GM18858 (cell line): ENCODE data around the gene DAZAP1.
"Not testable (repeated sequence)": the region's sequence is repeated elsewhere in the genome, so short reads cannot be mapped to it uniquely, and the experiment has no call there.

Experiments
- ATAC-seq: cut with Tn5 transposase; IDR thresholded peaks from one replicate; pipeline ENCODE4 v1.9.1; 2021; ENCODE audit not compliant: unreplicated experiment

DAZAP1 gene

GRCh38 chr19:1439525-1440417 lies 32.4 kb downstream of the DAZAP1 start:
- not testable (repeated sequence) for ATAC-seq

- no peak for ATAC-seq
These were observed 33.0 kb downstream of the DAZAP1 start for GRCh38 chr19:1440418-1440801.

GRCh38 chr19:1441022-1441426 lies 33.6 kb downstream of the DAZAP1 start:
- ATAC-seq, result no peak

GRCh38 chr19:1441677-1442438 lies 34.5 kb downstream of the DAZAP1 start:
- no peak for ATAC-seq

GRCh38 chr19:1445185-1445931 lies 38.0 kb downstream of the DAZAP1 start:
- peak; percentile 55 for ATAC-seq

- no peak for ATAC-seq
These were observed 38.7 kb downstream of the DAZAP1 start for GRCh38 chr19:1445932-1446712.

- no peak for ATAC-seq
These were observed 39.5 kb downstream of the DAZAP1 start for GRCh38 chr19:1446713-1447481.

GRCh38 chr19:1447504-1447903 lies 40.1 kb downstream of the DAZAP1 start:
- ATAC-seq, result no peak

GRCh38 chr19:1447944-1448343 lies 40.6 kb downstream of the DAZAP1 start:
- no peak for ATAC-seq

- ATAC-seq, result no peak
These were observed 42.4 kb downstream of the DAZAP1 start, which contains the start of gene APC2 for GRCh38 chr19:1449467-1450442. Gene APC2, plus strand, starts transcription at chr19:1450121. Its CDS starts 2,881 bp downstream, at chr19:1453002.

GRCh38 chr19:1450735-1451731 lies 43.6 kb downstream of the DAZAP1 start:
- ATAC-seq, result no peak

GRCh38 chr19:1451916-1452801 lies 44.8 kb downstream of the DAZAP1 start:
- ATAC-seq, result no peak

GRCh38 chr19:1452802-1453524 lies 45.6 kb downstream of the DAZAP1 start:
- no peak for ATAC-seq

- no peak for ATAC-seq
These were observed 46.4 kb downstream of the DAZAP1 start for GRCh38 chr19:1453525-1454364.

- no peak for ATAC-seq
These were observed 47.6 kb downstream of the DAZAP1 start for GRCh38 chr19:1455002-1455335.
